K562 (cell line): ENCODE measurements around the gene LRRK1. TPM values are rescaled to one million over a fixed set of nuclear protein-coding genes. Genes with fewer than 3 reads are reported as not detected.

ENCODE experiments used
- ATAC-seq: fragments of 200-7000 bp; cut with Tn5 transposase; 3 replicates; pipeline ENCODE4 v1.9.1; 2020; ENCODE audit warnings: moderate library complexity
- BruUV-seq: library from RNA; stranded (reverse); fragments of 400-500 nt; replicated peaks from 2 replicates; lab custom pipeline; 2021; lab: Mats Ljungman, UMichigan
- CTCF ChIA-PET: fragments of 300-600 bp; formaldehyde crosslinking; extraction: SDS; loops from one replicate; lab custom pipeline; 2021; ENCODE audit warnings: low intra/inter-chr PET ratio; lab: Yijun Ruan, JAX
- POLR2A ChIA-PET: fragments of 300-600, 350-650 bp; sonication (Branson Sonifier 250); formaldehyde crosslinking; extraction: SDS; loops from one replicate; lab custom pipeline; 2021; ENCODE audit warnings: antibody characterized with exemption, inconsistent platforms; lab: Yijun Ruan, JAX
- DNase-seq, 4 experiments: peaks; one replicate each; pipeline versions ENCODE4 v3.0.0 to v3.0.0-alpha.2; 2011 to 2018; ENCODE audit warnings: low spot score in 3 of 4, mixed read lengths in 3 of 4; ENCODE audit errors: extremely low read depth in 1 of 4
- FAIRE-seq: peaks from 2 replicates; lab custom pipeline; 2011; peaks lifted over from hg19 to GRCh38; lab: Jason Lieb, UNC
- H2AFZ ChIP-seq: 2 replicates; pipeline ENCODE4 v1.6.0; 2011; ENCODE audit warnings: low read depth, low read length, control low read depth, inconsistent platforms
- H3K27ac ChIP-seq: fragments of 200-600 bp; 3 replicates; pipeline ENCODE4 v1.8.0; 2011; ENCODE audit warnings: low read depth, mild to moderate bottlenecking, control low read depth, inconsistent platforms, low read length, moderate library complexity, mixed read lengths; ENCODE audit errors: extremely low read depth
- H3K27me3 ChIP-seq, 2 experiments: fragments of 300-600 bp in 1 of 2; 2 replicates in 1 of 2; 3 replicates in 1 of 2; pipeline versions ENCODE4 v1.6.0 to v1.8.0; 2011; ENCODE audit warnings: inconsistent platforms in 2 of 2, low read length in 2 of 2, mild to moderate bottlenecking in 1 of 2, mixed read lengths in 1 of 2, moderate library complexity in 1 of 2; ENCODE audit not compliant: control insufficient read depth in 2 of 2, insufficient read depth in 2 of 2
- H3K36me3 ChIP-seq: fragments of 300-600 bp; 3 replicates; pipeline ENCODE4 v1.8.0; 2011; ENCODE audit warnings: mild to moderate bottlenecking, low read length, inconsistent platforms; ENCODE audit not compliant: control insufficient read depth, insufficient read depth
- H3K4me1 ChIP-seq, 2 experiments: fragments of 200-600 bp in 1 of 2; replicated peaks in 1 of 2; 2 replicates in 1 of 2; 3 replicates in 1 of 2; pipeline versions ENCODE4 v1.5.1 to v1.8.0; 2011; ENCODE audit warnings: inconsistent platforms in 2 of 2, low read length in 2 of 2, mild to moderate bottlenecking in 1 of 2, mixed read lengths in 1 of 2, moderate library complexity in 1 of 2; ENCODE audit not compliant: control insufficient read depth in 2 of 2, insufficient read depth in 2 of 2
- H3K4me2 ChIP-seq: 2 replicates; pipeline ENCODE4 v1.6.1; 2011; ENCODE audit warnings: low read length, control low read depth, inconsistent platforms, mixed read lengths; ENCODE audit not compliant: insufficient read depth
- H3K4me3 ChIP-seq: fragments of 200-600 bp; sonication (generic), shearing (Covaris generic); 2 replicates; pipeline ENCODE4 v1.5.1; 2016; ENCODE audit warnings: control low read depth, inconsistent platforms
- H3K79me2 ChIP-seq: fragments of 200-600 bp; 3 replicates; pipeline ENCODE4 v1.8.0; 2011; ENCODE audit warnings: low read length, inconsistent platforms; ENCODE audit not compliant: control insufficient read depth, insufficient read depth
- H3K9ac ChIP-seq, 2 experiments: 2 replicates each; pipeline versions ENCODE4 v1.6.0 to v1.6.1; 2011; ENCODE audit warnings: low read depth in 2 of 2, low read length in 2 of 2, control low read depth in 1 of 2, inconsistent platforms in 1 of 2, mild to moderate bottlenecking in 1 of 2, mixed read lengths in 1 of 2; ENCODE audit not compliant: insufficient read depth in 1 of 2
- H3K9me1 ChIP-seq: one replicate; pipeline ENCODE4 v1.6.0; 2011; ENCODE audit warnings: inconsistent platforms, mild to moderate bottlenecking, low read length, moderate library complexity; ENCODE audit not compliant: control insufficient read depth, insufficient read depth
- H3K9me3 ChIP-seq: replicated peaks from 2 replicates; pipeline ENCODE4 v1.5.1; 2011; ENCODE audit warnings: low read depth, low read length, inconsistent platforms; ENCODE audit not compliant: control insufficient read depth, insufficient read depth
- H4K20me1 ChIP-seq: replicated peaks from 2 replicates; pipeline ENCODE4 v1.6.1; 2011; ENCODE audit warnings: low read length, inconsistent platforms, mixed read lengths; ENCODE audit not compliant: control insufficient read depth, insufficient read depth
- BRF2 ChIP-seq: IDR thresholded peaks from 3 replicates; pipeline ENCODE4 v1.6.1; 2011; ENCODE audit warnings: borderline replicate concordance, mild to moderate bottlenecking; ENCODE audit not compliant: insufficient read length, insufficient read depth
- CREB5 ChIP-seq: fragments of 250-450 bp; sonication (Bioruptor Pico); IDR thresholded peaks from 2 replicates; pipeline ENCODE4 v1.5.0; 2020; ENCODE audit warnings: mild to moderate bottlenecking
- ELF1 ChIP-seq: fragments of 200-800 bp; sonication (Bioruptor generic); IDR thresholded peaks from 2 replicates; pipeline ENCODE4 v1.6.1; 2016; ENCODE audit warnings: missing genetic modification characterization, missing compliant biosample characterization
- EP400 ChIP-seq: fragments of 450-650 bp; IDR thresholded peaks from 2 replicates; pipeline ENCODE4 v1.6.1; 2017; ENCODE audit warnings: antibody characterized with exemption, mild to moderate bottlenecking, moderate library complexity
- ETV6 ChIP-seq, 3 experiments: fragments of 150-350 bp in 1 of 3; sonication (generic) in 1 of 3; formaldehyde crosslinking in 1 of 3; IDR thresholded peaks; 2 replicates each; pipeline versions ENCODE4 v1.6.1 to v1.8.0; 2014 to 2022; ENCODE audit warnings: borderline replicate concordance in 2 of 3, low read depth in 2 of 3, antibody characterized with exemption in 1 of 3, low read length in 1 of 3, mild to moderate bottlenecking in 1 of 3, missing genetic modification reagents in 1 of 3
- MCM7 ChIP-seq, 2 experiments: fragments of 450-650 bp; IDR thresholded peaks; 2 replicates each; pipeline ENCODE4 v1.6.1; 2016 to 2018
- NKRF ChIP-seq: fragments of 450-650 bp; IDR thresholded peaks from 2 replicates; pipeline ENCODE4 v1.6.1; 2016; ENCODE audit warnings: borderline replicate concordance
- RBFOX2 ChIP-seq: fragments of 200-400 bp; formaldehyde crosslinking; IDR thresholded peaks from 2 replicates; pipeline ENCODE4 v1.6.1; 2017; ENCODE audit warnings: low read depth, mild to moderate bottlenecking, low read length, moderate library complexity
- RBM15 ChIP-seq: fragments of 200-400 bp; formaldehyde crosslinking; IDR thresholded peaks from 2 replicates; pipeline ENCODE4 v1.6.1; 2018; ENCODE audit warnings: mild to moderate bottlenecking, low read length, moderate library complexity; ENCODE audit not compliant: insufficient read depth
- SAFB ChIP-seq: fragments of 200-400 bp; formaldehyde crosslinking; IDR thresholded peaks from 2 replicates; pipeline ENCODE4 v1.6.1; 2017; ENCODE audit warnings: low read depth, low read length, borderline replicate concordance
- SMAD2 ChIP-seq: fragments of 150-350 bp; IDR thresholded peaks from 2 replicates; pipeline ENCODE4 v1.6.1; 2014; ENCODE audit warnings: low read depth, mild to moderate bottlenecking, low read length
- TSC22D4 ChIP-seq: fragments of 450-650 bp; IDR thresholded peaks from 2 replicates; pipeline ENCODE4 v1.6.1; 2016; ENCODE audit warnings: missing genetic modification characterization, missing biosample characterization, control low read depth
- ZNF165 ChIP-seq: fragments of 250-450 bp; sonication (Bioruptor Pico); IDR thresholded peaks from 2 replicates; pipeline ENCODE4 v1.4.0; 2020; ENCODE audit warnings: borderline replicate concordance
- ZNF398 ChIP-seq: fragments of 250-450 bp; sonication (Bioruptor Pico); IDR thresholded peaks from 2 replicates; pipeline ENCODE4 v1.8.0; 2021; ENCODE audit warnings: moderate library complexity, mild to moderate bottlenecking, inconsistent platforms
- WGBS: fragments of 100-300 bp; shearing (Covaris generic); methylation state at CpG from one replicate; pipeline ENCODE4 v1.1.6; 2016; ENCODE audit warnings: low coverage, mixed read lengths; ENCODE audit not compliant: insufficient coverage; ENCODE audit errors: missing lambda C conversion rate; 5-methylcytosine and 5-hydroxymethylcytosine counted together
- in situ Hi-C: fragments of 300-500 bp; cut with MboI; formaldehyde crosslinking; loops from 4 replicates; pipeline ENCODE4 v1.15.0; 2018; ENCODE audit warnings: inconsistent platforms, mixed read lengths
- intact Hi-C: fragments of 100-400 bp; cut with micrococcal nuclease; formaldehyde crosslinking; loops from 2 replicates; pipeline ENCODE4 v1.14.2; 2022
- polyA plus RNA-seq, 8 experiments: library from polyadenylated mRNA; depleted of rRNA in 4 of 8; stranded (reverse) in 5 of 8; unstranded in 3 of 8; fragments of >200 nt; fragmentation: Nextera tagmentation in 2 of 8; fragmentation: Illumina TruSeq in 1 of 8; extraction: Ambion mirVana in 2 of 8; extraction: Trizol in 1 of 8; gene quantifications; 2 replicates each; pipeline versions ENCODE4 v1.2.1 to v1.2.3, GENCODE V29; 2011 to 2014; ENCODE audit warnings: inconsistent platforms in 1 of 8, missing spikeins in 1 of 8
- total RNA-seq, 7 experiments: library from RNA; depleted of rRNA in 6 of 7; stranded (reverse); fragments of >200 nt in 6 of 7; fragmentation: Illumina TruSeq in 2 of 7; extraction: Trizol in 2 of 7; gene quantifications; 2 replicates each; pipeline versions ENCODE4 v1.2.1 to v1.2.3, GENCODE V29; 2011 to 2021; ENCODE audit warnings: low replicate concordance in 1 of 7

The LRRK1 gene
- total and polyA plus RNA-seq, 9 of the 15 experiments (the other 6 are each of a cell fraction or from before 2014, with no cell fraction given) = 0.01 to 1.5 (median 0.11) TPM

GRCh38 chr15:100949691-100950090 lies 30.5 kb downstream of the LRRK1 start:
- POLR2A ChIA-PET = no interaction called here
- H3K27ac ChIP-seq = no peak overlapping the region

More at GRCh38 chr15:100949691-100950090, 30.5 kb downstream of the LRRK1 start:
- H4K20me1 ChIP-seq = no peaks in the 10 kb centered on the region
- no peaks in the 10 kb centered on the region for H3K9me3 ChIP-seq
- H3K9me1 ChIP-seq = no peaks in the 10 kb centered on the region
- no peak overlapping the region for H3K4me3 ChIP-seq
- no peak for DNase-seq
- no TSS peak for BruUV-seq
- CTCF ChIA-PET = no interaction called here
- no peak for ATAC-seq
- 0% methylated on average over 1 of the region's 1 CpG for WGBS
- H3K79me2 ChIP-seq = no peaks in the 10 kb centered on the region
- no peak overlapping the region for H3K9ac ChIP-seq
- in situ Hi-C loops (no loop called here), intact Hi-C loops (no loop called here)
- H2AFZ ChIP-seq = no peak overlapping the region
- H3K27me3 ChIP-seq = peaks cover 8% of the 10 kb centered on the region in 2 experiments; a peak in 4 of 5 replicates
- FAIRE-seq = no peak
- H3K4me1 ChIP-seq = no peaks in the 10 kb centered on the region
- H3K36me3 ChIP-seq = no peaks in the 10 kb centered on the region
- no peak overlapping the region for H3K4me2 ChIP-seq
- TF ChIP-seq RBFOX2 = no peak
- no peak for TF ChIP-seq TSC22D4 (tag)
- TF ChIP-seq ELF1 (tag) = no peak
- no peak for TF ChIP-seq RBM15
- TF ChIP-seq ZNF165 = no peak
- TF ChIP-seq ETV6 (IDR thresholded peaks at IDR 0.05; ENCODE audit: borderline replicate concordance in 1 of 2, low read depth in 2 of 2, low read length in 1 of 2) = no peak
- TF ChIP-seq ETV6 (CRISPR knock-in tag; IDR thresholded peaks at IDR 0.05; ENCODE audit: borderline replicate concordance) = no peak
- TF ChIP-seq SMAD2 = no peak
- no peak for TF ChIP-seq ZNF398 (CRISPR knock-in tag)
- no peak for TF ChIP-seq CREB5
- no peak for TF ChIP-seq EP400
- no peak for TF ChIP-seq NKRF
- no peak for TF ChIP-seq SAFB
- no peak for TF ChIP-seq MCM7 (IDR thresholded peaks at IDR 0.05)
- no peak for TF ChIP-seq BRF2
